Measurements from ENCODE around the gene EFEMP1.

DNA sequence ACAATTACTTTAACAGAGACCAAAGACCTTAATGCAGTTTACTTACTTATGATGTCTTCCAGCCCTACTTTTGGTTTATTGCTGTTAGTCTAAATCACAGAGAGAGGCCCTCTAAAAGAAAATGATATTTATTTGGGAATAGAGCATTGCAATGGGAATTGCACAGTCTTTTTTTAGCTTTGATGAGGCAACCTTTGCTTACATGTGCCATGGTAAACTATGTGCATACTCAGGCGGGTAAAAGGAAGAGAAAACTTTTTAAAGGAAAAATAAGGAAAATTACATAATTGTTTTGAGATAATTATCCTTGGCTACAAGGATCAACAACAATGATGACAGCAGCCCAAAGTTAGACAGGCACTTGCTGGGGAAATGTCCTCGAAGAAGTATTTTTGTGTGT lies 78.6 kb downstream of the EFEMP1 start:
- no peak for TF ChIP-seq EZH2 (IDR thresholded peaks at IDR 0.05; ENCODE audit: borderline replicate concordance, low read length)
- TF ChIP-seq, protein P1, sequence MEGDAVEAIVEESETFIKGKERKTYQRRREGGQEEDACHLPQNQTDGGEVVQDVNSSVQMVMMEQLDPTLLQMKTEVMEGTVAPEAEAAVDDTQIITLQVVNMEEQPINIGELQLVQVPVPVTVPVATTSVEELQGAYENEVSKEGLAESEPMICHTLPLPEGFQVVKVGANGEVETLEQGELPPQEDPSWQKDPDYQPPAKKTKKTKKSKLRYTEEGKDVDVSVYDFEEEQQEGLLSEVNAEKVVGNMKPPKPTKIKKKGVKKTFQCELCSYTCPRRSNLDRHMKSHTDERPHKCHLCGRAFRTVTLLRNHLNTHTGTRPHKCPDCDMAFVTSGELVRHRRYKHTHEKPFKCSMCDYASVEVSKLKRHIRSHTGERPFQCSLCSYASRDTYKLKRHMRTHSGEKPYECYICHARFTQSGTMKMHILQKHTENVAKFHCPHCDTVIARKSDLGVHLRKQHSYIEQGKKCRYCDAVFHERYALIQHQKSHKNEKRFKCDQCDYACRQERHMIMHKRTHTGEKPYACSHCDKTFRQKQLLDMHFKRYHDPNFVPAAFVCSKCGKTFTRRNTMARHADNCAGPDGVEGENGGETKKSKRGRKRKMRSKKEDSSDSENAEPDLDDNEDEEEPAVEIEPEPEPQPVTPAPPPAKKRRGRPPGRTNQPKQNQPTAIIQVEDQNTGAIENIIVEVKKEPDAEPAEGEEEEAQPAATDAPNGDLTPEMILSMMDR (conservative IDR thresholded peaks at IDR 0.05 in 1 of 2, IDR thresholded peaks at IDR 0.05 in 1 of 2; ENCODE audit: extremely low read depth in 1 of 2, insufficient read depth in 1 of 2, low read depth in 1 of 2, low read length in 2 of 2), result no peak
